ENCODE results near the gene TMEM62.
"Not testable (repeated sequence)": the region's sequence is repeated elsewhere in the genome, so short reads cannot be mapped to it uniquely, and the experiment has no call there.

The TMEM62 gene

GRCh38 chr15:43210807-43211206, 77.4 kb downstream of the TMEM62 start:
- no peak for DNase-seq

GRCh38 chr15:43211224-43211735, 77.9 kb downstream of the TMEM62 start:
- no peak for DNase-seq

- DNase-seq: no peak
Measured at GRCh38 chr15:43212299-43212698, 78.9 kb downstream of the TMEM62 start.

GRCh38 chr15:43212951-43213350, 79.6 kb downstream of the TMEM62 start:
- DNase-seq: no peak

GRCh38 chr15:43213466-43213865, 80.1 kb downstream of the TMEM62 start:
- no peak for DNase-seq

GRCh38 chr15:43214169-43214568, 80.8 kb downstream of the TMEM62 start:
- no peak for DNase-seq

GRCh38 chr15:43214592-43215295, 81.4 kb downstream of the TMEM62 start:
- DNase-seq: no peak

- no peak for DNase-seq
Measured at GRCh38 chr15:43215961-43216360, 82.6 kb downstream of the TMEM62 start.

GRCh38 chr15:43218908-43219706, 85.7 kb downstream of the TMEM62 start:
- no peak for DNase-seq

- DNase-seq: no peak
Measured at GRCh38 chr15:43219929-43220928, 86.8 kb downstream of the TMEM62 start.

- DNase-seq: no peak
Measured at GRCh38 chr15:43220991-43221403, 87.6 kb downstream of the TMEM62 start, which contains the start of gene EPB42. Gene EPB42, minus strand, starts transcription at chr15:43221018. Its CDS starts 193 bp downstream, at chr15:43220825.

GRCh38 chr15:43221422-43221821, 88.0 kb downstream of the TMEM62 start:
- no peak for DNase-seq

- DNase-seq: peak; percentile 25
Measured at GRCh38 chr15:43225201-43225949, 92.0 kb downstream of the TMEM62 start.

- DNase-seq: not testable (repeated sequence)
Measured at GRCh38 chr15:43225950-43226255, 92.5 kb downstream of the TMEM62 start.

- no peak for DNase-seq
Measured at GRCh38 chr15:43226436-43227305, 93.3 kb downstream of the TMEM62 start.

GRCh38 chr15:43229977-43230376, 96.6 kb downstream of the TMEM62 start:
- DNase-seq: no peak

- no peak for DNase-seq
Measured at GRCh38 chr15:43230640-43231115, 97.3 kb downstream of the TMEM62 start.

- no peak for DNase-seq
Measured at GRCh38 chr15:43232289-43232874, 99.0 kb downstream of the TMEM62 start.

Measured in activated T-cell treated with anti-CD3 and anti-CD28 coated beads for 4 hours (primary cell).